NCI-H2107 treated with DMSO at 0.1 percent for 48 hours (cell line): Measurements from ENCODE around the gene WDR45.
A peak's percentile ranks its signal among the peaks of the same experiment; 100 is the strongest.

Source experiments
- DNase-seq: peaks from one replicate; lab custom pipeline; 2025; ENCODE audit not compliant: unreplicated experiment; lab: John Stamatoyannopoulos, UW

The WDR45 gene

GRCh38 chrX:49053223-49054072 lies 26.2 kb downstream of the WDR45 start:
- peak; percentile 71 for DNase-seq

- no peak for DNase-seq
Observed at GRCh38 chrX:49043987-49044281, 35.8 kb downstream of the WDR45 start.

- peak; percentile 99 for DNase-seq
Observed at GRCh38 chrX:49043220-49043986, 36.3 kb downstream of the WDR45 start, which contains the start of gene TFE3. TSS of gene TFE3 (minus strand) at chrX:49043357. CDS start at chrX:49043226, 131 bp downstream.

- no peak for DNase-seq
Observed at GRCh38 chrX:49042581-49043219, 37.0 kb downstream of the WDR45 start.

GRCh38 chrX:49041744-49042580 lies 37.7 kb downstream of the WDR45 start:
- no peak for DNase-seq

GRCh38 chrX:49040376-49040955 lies 39.2 kb downstream of the WDR45 start:
- no peak for DNase-seq

- DNase-seq: peak; percentile 83
Observed at GRCh38 chrX:49039598-49040375, 39.9 kb downstream of the WDR45 start.

- DNase-seq: no peak
Observed at GRCh38 chrX:49037883-49038475, 41.7 kb downstream of the WDR45 start.

- no peak for DNase-seq
Observed at GRCh38 chrX:49030283-49030682, 49.4 kb downstream of the WDR45 start.

- no peak for DNase-seq
Observed at GRCh38 chrX:49029876-49030275, 49.8 kb downstream of the WDR45 start.
